HG03575 (cell line): ENCODE data around the gene ARHGAP21.

Experiments used
- ATAC-seq: cut with Tn5 transposase; IDR thresholded peaks from one replicate; pipeline ENCODE4 v1.9.1; 2021; ENCODE audit not compliant: unreplicated experiment, insufficient number of reproducible peaks, low FRiP score; ENCODE audit errors: extremely low read depth

The ARHGAP21 gene

DNA sequence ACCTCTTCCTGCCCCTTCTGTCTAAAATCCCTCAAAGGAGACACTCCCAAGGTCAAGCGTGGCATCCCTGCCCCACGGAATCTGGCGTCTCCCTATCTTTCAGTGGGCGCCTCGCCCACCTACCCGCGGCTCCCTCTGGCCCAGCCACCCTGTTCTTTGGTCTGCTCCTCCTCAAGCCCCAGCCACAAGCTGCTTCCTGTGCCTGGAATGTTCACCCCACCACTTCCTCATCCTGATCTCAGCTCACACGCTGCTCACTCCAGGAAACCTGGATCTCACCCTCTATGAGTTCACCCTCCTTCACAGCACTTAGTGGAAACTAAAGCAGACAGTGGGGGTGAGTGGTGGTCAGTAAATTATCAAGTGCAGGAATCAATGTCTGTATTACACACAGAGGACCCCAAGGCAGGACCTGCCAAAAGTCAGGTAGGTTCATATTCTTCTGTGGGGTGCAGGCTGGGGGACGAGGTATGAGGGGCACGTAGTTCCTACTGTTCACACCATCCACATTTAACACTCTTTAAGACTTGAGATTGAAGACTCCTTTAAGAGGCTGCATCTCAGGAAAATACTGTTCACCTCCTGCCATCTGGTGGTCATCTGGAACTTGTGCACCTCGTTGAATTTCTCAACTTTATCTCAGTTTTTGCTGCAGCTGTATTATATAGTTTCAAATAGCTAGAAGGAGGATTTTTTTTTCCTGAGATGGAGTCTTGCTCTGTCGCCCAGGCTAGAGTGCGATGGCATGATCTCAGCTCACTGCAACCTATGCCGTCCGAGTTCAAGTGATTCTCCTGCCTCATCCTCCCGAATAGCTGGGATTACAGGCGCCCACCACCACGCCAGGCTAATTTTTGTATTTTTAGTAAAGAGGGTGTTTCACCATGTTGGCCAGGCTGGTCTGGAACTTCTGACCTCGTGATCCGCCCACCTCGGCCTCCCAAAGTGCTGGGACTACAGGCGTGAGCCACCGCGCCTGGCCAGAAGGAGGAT is 166.6 kb downstream of the ARHGAP21 start:
- ATAC-seq, result no peak

DNA sequence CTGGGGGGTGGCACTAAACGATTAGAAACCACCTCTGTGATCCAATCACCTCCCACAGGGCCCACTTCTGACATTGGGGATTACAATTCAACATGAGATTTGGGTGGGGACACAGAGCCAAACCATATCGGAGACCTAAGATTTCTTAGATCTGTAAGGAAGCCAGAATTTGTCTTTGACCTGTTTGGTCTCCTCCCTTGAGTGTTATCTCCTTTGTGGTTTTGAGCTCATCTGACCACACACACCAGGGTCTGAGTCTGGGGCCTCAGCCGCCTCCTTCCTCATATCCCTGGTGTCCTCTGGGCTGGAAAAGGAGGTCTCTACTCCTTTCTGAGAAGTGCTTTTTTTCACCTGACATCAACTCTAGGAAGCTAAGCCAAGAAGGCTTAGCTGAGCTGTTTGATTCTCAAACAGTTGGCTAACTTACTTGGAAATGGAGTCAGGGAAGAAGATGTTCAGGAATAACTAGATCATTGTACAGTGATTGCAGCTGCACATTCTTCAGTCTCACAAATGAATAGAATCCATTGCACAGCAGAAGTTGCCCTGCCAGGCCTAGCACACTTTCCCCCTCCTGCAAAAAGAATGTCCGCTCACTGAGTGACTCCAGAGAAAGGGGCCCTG is 167.4 kb downstream of the ARHGAP21 start:
- ATAC-seq, result no peak

DNA sequence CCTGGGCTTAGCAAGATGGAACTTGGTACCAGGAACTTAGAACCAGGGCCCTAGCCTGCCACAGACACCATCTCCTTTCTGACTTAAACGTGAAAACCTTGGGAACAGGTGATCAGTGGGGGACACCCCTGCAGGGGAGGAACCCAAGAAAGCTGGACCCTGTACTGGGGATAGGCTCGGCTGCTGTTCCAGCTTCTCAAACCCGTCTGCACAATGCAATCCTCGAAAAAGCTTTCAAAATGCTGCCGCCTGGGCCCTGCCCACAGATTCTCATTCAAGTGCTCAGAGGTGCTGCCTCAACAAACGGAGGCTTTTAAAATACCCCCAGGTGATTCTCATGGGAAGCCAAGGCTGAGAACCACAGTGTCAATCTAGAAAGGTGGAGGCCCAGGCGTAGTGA is 169.7 kb downstream of the ARHGAP21 start:
- ATAC-seq, result no peak

DNA sequence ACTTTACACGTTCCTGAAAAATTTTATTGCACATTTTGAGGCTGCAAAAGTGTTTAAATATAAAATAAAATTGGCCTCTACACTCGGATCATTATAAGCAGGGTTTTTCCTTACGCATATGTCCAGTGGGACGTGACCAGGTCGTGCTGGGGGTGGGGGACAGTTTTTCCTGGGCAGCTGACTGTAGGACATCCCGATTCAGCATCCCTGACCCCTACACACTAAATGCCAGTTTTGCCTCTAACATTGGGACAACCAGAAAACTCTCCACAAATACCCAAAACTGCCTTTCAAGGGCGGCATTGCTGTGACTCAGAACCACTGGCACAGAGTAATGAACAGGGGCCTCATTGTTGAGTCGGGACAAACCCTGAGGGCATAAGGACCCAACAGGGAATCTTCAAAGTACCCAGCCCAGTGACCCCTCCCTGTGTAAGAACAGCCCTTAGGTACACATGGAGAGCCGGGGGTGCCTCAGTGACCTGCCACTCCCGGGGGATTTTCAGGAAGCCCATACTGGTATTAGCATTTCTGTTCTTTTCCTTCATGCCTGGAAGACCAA is 170.6 kb downstream of the ARHGAP21 start:
- ATAC-seq, result no peak

DNA sequence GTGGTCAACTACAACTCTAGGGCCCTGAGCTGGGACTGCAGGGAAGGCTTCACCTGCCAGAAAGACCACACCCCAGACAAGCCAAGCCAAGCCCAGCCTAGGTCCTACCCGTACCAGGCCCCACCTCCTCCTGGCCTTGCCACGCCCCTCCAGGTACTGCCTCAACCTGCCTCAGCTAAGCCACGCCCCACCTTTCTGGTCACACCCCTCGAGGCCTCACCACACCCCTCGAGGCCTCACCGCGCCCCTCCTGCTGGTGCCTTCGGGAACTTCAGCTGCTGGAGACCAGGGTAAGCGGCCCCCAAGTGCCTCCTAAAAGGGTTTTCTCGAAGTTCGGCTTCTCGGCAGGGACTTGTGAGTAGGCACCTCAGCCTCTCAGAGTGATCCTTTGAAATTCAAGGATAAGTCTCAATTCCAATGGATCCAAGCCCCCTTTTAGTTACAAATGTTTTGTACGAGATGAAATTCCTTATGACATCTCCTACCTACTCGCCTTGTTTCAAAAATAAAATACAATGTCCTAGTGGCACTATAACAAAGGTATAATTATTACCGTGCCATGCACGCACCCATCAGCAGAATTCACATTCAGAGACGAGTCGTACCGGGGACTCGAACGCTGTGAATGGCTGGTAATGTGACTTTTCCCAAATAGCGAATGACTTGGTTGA is 171.2 kb downstream of the ARHGAP21 start:
- no peak for ATAC-seq

DNA sequence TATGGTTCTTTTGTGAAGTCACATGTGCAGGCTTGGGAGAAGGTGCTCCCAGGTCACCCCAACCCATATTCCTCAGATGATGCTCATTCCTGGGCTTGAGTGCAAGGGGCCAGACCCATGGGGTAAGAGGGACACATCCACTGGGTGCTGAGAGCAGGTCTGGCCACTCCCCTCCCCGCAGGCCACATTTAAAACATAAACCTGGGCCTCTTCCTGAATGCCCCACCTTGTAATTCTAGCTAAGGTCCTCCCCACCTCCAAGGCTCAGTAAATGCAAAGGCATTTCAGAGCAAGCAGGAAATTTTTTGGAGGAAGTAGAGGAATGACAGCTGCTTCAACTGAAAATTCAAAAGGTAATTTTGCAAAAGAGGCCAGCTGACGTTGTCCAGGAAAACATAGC is 172.5 kb downstream of the ARHGAP21 start:
- no peak for ATAC-seq

DNA sequence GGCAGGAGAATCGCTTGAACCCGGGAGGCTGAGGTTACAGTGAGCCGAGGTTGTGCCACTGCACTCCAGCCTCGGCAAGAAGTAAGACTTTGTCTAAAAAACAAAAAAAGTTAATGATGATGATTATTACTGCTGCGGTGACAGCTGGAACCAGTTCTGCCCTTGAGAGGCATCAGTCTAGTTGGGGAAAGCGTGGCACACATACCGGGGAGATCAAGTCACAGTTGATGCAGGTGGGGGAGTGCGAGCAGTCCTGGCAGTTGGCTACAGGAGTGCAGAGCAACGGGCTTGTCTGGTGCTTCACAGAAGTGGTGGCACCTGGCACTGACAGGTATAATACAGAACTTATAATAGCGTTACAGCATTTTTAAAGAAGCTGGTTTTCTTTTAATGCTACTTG is 173.0 kb downstream of the ARHGAP21 start:
- ATAC-seq, result no peak

DNA sequence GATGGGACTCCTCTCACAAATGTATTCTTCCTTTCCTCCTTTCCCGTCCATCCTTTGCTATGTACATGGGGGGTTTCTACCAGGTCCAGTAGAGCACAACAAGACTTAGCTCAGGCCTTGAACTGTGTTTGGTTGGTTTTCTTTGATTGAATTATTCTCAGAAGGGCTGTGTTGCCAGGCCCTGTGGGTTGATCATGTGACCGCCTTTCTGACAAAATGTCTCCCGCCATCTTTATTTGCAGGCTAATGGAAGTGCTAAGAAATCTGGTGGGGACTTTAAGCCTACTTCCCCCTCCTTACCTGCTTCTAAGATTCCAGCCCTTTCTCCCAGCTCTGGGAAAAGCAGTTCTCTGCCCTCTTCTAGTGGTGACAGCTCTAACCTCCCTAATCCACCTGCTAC is 178.1 kb downstream of the ARHGAP21 start:
- no peak for ATAC-seq

DNA sequence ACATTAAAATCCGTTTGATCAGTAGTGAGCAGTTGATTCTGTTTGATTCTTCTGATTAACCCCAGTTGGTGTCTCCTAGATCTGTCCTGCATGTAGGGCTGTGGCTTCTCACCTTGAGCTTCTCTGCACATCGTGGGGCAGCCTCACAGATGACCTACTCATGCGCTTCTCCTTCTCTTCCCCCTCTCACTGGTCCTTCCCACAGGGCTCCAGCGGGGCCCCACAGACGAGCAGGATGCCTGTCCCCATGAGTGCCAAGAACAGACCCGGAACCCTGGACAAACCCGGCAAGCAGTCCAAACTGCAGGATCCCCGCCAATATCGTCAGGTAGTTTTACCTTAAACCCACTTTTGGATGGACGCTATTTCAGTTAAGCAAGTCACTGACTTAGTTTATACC is 178.9 kb downstream of the ARHGAP21 start:
- ATAC-seq, result no peak

DNA sequence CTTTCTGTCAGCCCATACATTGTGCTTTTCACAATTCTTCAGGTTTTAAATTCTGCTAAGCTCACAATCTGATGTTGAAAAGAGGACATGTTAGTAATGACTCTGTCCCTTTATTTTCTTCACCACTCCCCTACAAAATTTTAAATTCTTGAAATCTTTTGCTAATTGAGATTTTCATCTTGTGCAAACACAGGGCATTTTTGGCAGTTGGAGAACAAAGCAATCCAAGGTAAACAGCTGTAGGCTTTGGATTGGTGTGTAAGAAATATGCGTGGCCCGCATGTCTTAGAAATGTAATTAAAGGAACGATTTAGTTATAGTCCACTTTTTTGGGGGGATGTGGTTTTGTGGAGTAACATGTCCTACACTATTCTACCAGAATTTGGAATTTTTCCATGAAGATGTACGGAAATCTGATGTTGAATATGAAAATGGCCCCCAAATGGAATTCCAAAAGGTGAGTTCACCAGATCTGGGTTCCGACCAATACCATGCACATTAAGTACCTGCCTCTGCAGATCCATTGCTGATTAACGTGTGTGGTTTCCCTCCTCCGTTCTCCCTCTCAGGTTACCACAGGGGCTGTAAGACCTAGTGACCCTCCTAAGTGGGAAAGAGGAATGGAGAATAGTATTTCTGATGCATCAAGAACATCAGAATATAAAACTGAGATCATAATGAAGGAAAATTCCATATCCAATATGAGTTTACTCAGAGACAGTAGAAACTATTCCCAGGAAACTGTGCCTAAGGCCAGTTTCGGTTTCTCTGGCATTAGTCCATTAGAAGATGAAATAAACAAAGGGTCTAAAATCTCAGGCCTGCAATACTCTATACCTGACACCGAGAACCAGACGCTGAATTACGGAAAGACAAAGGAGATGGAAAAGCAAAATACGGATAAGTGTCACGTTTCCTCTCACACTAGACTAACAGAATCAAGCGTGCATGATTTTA is 181.1 kb downstream of the ARHGAP21 start:
- ATAC-seq, result no peak

DNA sequence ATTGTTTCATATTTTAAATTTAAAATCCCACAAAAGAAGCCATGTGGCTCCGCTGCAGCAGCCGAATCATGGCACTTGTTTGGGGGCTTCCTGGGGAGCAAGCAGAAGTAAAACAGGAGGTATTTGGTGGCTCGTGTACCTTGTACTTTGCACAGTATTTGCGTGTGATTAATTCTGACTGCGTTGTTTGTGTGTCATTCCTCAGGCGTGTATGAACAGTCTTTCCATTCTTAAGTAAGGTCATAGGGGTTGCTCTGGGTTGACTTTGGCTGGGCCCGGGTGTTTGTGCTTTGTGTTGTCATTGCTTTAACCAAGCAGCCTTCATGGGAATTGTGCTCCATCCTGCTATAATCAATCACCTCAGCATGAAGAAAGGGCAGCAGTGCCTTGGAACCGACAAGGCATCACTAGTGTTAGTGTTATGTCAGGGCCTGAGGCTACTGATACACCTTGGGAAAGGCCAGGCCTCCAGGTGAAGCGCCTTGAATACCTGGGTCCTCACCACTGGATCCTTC is 182.4 kb downstream of the ARHGAP21 start:
- no peak for ATAC-seq

DNA sequence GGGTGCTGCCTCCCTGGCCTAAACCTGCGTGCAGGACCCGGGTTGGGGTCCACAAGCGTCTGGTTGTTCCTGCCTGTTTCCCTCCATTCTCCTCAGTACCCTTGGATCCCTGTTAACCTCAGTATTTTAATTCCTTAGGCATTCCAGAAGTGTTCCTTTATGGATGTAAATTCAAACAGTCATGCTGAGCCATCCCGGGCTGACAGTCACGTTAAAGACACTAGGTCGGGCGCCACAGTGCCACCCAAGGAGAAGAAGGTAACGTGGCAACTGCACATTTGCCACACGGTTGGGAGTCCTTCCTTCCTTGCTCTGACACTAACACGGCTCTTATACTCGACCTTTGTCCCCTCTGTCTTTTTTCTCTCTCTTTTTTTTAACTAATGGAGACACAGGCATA is 187.1 kb downstream of the ARHGAP21 start:
- no peak for ATAC-seq

DNA sequence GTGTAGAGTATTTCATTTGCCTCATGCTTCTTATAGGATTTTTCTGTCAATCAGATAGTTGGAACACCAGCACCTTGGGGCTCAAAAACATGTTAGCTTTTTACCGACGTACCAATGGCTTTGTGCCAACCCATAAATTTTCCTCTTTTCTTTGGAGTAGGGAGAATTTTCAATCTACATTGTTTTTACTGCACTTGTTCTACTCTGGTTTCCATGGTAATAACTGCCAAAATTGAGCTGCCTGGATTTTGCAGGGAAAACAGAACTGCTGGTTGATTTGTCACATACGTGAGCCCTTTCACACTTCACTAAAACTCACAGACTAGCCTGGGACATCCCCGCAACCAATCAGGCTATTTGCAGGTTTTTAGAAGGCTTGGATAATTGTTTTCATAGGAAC is 189.7 kb downstream of the ARHGAP21 start:
- ATAC-seq, result no peak
